Measurements from ENCODE around the gene LCOR.

GRCh38 chr10:96873756-96874467 is 41.8 kb downstream of the LCOR start:
- TF ChIP-seq, protein P1, sequence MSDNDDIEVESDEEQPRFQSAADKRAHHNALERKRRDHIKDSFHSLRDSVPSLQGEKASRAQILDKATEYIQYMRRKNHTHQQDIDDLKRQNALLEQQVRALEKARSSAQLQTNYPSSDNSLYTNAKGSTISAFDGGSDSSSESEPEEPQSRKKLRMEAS (CRISPR knock-in tag; IDR thresholded peaks at IDR 0.05), result no peak
- TF ChIP-seq, protein P2, sequence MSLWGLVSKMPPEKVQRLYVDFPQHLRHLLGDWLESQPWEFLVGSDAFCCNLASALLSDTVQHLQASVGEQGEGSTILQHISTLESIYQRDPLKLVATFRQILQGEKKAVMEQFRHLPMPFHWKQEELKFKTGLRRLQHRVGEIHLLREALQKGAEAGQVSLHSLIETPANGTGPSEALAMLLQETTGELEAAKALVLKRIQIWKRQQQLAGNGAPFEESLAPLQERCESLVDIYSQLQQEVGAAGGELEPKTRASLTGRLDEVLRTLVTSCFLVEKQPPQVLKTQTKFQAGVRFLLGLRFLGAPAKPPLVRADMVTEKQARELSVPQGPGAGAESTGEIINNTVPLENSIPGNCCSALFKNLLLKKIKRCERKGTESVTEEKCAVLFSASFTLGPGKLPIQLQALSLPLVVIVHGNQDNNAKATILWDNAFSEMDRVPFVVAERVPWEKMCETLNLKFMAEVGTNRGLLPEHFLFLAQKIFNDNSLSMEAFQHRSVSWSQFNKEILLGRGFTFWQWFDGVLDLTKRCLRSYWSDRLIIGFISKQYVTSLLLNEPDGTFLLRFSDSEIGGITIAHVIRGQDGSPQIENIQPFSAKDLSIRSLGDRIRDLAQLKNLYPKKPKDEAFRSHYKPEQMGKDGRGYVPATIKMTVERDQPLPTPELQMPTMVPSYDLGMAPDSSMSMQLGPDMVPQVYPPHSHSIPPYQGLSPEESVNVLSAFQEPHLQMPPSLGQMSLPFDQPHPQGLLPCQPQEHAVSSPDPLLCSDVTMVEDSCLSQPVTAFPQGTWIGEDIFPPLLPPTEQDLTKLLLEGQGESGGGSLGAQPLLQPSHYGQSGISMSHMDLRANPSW (CRISPR knock-in tag; conservative IDR thresholded peaks at IDR 0.05; ENCODE audit: low read depth), result no peak
- TF ChIP-seq SMAD3 (CRISPR knock-in tag; IDR thresholded peaks at IDR 0.05; ENCODE audit: borderline replicate concordance), result no peak
- TF ChIP-seq CTCF (IDR thresholded peaks at IDR 0.05), result no peak
- TF ChIP-seq TP53 (CRISPR knock-in tag; IDR thresholded peaks at IDR 0.05), result no peak
- no peak for TF ChIP-seq KAT7 (CRISPR knock-in tag; IDR thresholded peaks at IDR 0.05; ENCODE audit: borderline replicate concordance)
